Activated CD4-positive, alpha-beta T cell treated with anti-CD3 and anti-CD28 coated beads, Interleukin-2, amount 50 U/mL, for 16 hours (primary cell): Measurements from ENCODE around the gene GLE1.
"Not testable (repeated sequence)": the region's sequence is repeated elsewhere in the genome, so short reads cannot be mapped to it uniquely, and the experiment has no call there.

ENCODE experiments used
- DNase-seq: peaks from one replicate; pipeline ENCODE4 v3.0.0-alpha.2; 2020

The GLE1 gene

DNA sequence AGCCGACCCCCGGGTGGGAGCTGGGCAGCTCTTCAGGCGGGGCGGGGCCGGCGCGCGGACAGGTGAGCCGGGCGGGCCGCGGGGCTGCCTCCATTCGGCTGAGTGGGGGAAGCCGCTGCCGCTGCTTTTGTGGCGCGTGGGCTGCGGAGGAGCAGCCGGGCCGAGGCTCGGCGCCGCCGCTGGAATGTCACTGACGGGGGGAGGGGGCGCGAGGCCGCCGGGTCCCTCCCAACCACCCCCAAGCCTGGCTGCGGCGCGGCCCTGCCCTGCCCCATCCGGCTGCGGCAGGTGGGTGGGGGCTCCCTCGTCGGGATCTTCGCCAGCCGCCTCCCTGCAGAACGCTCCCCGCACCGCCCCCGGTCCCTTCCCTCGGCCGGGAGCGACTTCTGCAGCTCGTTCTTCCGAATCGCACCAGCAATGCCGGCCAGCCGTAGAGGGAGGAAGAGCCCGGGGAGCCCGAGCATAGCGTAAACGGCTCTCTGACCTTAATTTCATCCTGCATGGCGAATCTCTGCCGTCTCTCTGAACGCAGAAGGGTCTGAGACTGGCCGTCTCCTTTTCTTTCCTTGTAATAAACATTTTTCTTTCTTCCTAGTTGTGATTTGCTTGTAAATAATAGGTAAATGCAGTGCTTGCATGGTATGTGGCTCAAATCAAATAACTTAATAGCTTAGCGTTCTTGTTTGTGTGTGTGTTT lies 48.4 kb downstream of the GLE1 start:
- DNase-seq: peak; percentile 45

- DNase-seq: no peak
Observed at GRCh38 chr9:128553728-128554127, 49.2 kb downstream of the GLE1 start.

DNA sequence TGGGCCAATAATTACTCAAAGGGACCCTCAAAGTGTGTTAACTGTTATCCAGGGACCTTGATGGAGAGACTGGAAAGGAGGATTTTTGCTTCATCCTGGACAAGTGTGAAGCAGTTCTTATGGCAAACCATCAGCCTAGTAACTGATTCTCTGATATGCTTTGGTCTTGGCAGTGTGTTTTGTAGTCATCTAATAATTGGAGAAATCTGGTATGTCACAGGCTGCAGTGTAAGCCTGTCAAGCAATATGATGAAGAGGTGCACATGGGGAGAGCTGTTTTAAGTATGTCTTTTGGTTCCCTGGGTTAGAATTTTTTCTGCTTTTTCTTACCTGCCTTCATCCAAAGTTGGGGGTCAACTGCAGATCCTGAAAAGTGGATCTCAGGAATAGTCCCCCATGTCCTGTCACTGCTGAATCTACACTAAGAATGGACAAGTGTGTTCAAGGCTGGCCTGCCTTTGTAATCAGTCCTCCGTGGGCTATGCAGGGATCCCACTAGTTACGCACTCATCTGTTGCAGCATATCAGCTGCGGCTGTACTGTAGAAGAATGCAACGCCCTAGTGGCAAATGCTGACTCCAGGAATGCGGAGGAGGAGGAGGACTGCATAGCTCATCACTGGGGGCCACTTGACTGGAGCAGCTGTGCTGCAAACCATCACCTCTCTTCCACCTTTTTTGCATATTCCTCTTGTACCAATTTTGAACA lies 49.8 kb downstream of the GLE1 start:
- DNase-seq: no peak

- DNase-seq: no peak
Observed at GRCh38 chr9:128555180-128555721, 50.7 kb downstream of the GLE1 start.

GRCh38 chr9:128556276-128556675 lies 51.8 kb downstream of the GLE1 start:
- no peak for DNase-seq

GRCh38 chr9:128556926-128557634 lies 52.6 kb downstream of the GLE1 start:
- DNase-seq: no peak

DNA sequence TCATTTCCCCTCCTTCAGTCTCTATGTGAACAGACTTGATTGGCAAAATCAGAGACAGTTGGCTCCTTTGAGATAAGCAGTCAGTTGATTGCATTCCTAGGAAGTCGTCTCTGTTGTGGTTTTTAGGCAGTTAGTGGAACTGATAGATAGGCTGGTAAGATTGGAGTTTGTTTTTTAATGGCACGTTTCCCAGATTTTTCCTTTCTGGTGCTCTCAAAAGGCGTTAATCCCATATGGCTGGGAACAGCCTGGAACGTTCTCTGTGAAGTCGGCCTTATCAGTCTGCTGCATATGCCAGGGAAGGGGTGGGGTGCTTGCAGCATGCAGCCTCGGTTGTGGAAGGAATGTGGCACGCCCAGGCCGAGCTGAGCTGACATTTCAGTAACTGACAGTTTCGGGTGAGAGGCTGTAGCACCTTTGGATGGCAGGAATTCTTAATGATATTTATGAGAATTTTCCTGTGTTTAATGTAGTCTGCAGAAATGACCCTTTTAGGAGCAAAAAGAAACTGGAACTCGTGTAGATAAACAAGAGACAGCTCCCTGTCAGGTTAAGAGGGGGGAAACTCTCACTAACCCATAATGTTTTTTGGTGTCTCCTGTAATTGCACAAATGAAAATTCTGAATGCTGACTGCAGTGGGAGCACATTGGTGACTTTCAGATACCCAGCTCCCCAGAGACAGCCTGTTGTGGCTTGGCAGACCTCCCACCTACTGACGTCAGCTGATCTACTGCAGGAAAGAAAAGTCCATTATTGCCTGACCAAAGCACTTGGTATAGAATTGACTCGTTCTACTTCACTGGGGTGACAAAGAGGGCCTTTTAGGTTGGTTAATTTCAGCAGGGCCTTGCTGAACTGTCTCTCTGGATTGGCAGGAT lies 54.2 kb downstream of the GLE1 start:
- peak; percentile 64 for DNase-seq

- no peak for DNase-seq
Observed at GRCh38 chr9:128565578-128565977, 61.1 kb downstream of the GLE1 start.

DNA sequence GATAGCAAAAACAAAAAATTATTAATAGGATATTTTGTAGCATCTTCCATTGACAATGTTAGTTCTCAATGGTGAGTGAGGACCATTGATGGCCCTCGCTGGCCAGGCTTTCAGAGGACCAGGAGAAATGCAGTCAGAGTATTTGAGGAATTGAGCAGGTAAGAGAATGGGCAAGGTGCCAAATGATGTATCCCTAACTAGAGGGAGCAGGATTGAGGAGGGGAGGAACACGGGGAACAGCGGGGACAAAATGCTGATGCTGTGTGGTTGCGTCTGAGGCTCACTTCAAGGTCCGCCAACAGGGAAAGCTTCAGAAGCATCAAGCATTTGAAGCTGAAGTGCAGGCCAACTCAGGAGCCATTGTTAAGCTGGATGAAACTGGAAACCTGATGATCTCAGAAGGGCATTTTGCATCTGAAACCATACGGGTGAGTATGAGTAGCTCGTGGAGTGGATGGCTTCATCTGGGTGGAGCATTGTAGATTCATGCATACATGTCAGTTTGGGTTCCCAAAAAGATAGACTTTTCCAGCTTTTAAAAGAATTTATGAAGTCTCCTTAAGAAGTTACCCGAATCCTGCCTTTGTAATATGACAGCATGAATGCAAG lies 64.1 kb downstream of the GLE1 start:
- DNase-seq: no peak

DNA sequence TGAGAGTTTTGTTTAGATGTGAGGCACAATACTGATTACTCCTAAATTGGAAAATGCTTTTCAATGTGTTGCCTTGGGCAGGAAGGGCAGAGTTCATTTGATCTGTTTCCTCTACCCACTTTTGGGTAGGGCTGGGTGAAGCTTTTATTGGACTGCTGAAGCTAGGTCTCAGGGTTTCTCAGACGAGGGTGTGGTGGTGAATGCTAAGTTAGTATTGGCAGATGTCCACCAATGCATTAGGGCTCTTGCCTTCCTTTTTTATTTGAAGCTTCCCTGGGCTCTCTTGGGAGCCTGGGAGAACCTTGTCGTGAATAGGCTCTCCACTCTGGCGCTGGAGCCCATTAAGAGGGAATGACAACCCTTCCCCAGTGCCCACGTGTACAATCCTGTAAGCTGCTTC lies 71.0 kb downstream of the GLE1 start:
- no peak for DNase-seq

DNA sequence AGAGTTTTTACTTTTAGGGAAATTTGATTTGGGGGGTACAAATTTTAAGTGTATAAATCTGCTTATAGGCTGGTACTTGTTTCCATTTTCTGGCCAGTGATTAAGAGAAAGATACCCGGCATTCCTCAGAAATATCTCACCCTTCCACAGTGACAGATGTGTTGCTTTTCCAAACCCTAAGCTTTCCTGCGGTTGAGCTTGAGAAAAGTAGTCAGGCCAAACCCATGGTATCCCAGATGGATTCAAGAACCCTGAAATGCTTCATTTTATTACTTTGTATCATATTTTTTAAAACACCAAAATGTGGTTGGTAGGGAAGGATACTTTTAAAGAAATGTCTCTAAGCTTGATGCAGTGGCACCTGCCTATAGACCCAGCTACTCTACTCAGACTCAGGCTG lies 71.4 kb downstream of the GLE1 start:
- no peak for DNase-seq

DNA sequence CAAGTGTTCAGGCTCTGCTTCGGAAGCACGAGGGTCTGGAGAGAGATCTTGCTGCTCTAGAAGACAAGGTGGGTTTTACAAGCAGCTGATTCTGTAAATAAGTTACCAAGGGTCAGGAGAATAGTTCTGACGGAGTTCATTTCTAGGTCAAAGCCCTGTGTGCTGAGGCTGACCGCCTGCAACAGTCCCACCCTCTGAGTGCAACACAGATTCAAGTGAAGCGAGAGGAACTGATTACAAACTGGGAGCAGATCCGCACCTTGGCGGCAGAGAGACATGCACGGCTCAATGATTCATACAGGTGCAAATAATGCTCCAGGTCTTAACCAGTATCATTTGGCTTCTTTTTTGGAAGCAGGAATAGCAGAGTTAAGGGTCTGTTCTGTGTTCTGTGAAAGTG lies 72.7 kb downstream of the GLE1 start:
- no peak for DNase-seq

- no peak for DNase-seq
Observed at GRCh38 chr9:128579194-128579593, 74.7 kb downstream of the GLE1 start.

DNA sequence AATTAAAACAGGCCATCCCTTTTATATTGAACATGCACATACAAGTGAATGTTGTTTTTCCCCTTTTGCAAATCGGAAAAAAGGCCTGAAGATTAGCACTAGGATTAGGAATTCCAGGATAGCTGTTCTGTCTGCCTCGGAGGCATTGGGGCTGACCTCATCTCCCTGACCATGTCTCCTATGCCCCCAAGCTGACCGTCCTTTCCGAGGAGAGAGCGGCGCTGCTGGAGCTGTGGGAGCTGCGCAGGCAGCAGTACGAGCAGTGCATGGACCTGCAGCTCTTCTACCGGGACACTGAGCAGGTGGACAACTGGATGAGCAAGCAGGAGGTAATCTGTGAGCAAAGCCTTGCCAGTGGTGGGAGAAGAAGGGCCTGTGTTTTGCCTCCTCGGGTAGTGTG lies 76.2 kb downstream of the GLE1 start:
- DNase-seq: no peak

DNA sequence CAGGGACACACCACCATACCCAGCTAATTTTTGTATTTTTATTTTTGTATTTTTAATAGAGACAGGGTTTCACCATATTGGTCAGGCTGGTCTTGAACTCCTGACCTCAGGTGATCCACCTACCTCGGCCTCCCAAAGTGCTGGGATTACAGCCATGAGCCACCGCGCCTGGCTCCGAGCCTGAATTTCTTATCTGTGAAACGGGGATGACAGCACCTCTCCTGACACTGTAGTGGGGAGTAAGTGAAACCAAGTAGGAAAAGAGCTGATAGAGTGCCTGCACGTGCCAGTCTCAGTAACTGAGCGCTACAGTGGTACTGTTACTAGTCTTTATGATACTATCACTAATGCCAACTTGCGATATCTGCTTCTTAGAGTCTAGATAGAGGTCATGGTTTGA lies 80.6 kb downstream of the GLE1 start:
- not testable (repeated sequence) for DNase-seq

GRCh38 chr9:128586934-128587333 lies 82.4 kb downstream of the GLE1 start:
- DNase-seq: peak; percentile 7

GRCh38 chr9:128587453-128587852 lies 82.9 kb downstream of the GLE1 start:
- peak; percentile 82 for DNase-seq

DNA sequence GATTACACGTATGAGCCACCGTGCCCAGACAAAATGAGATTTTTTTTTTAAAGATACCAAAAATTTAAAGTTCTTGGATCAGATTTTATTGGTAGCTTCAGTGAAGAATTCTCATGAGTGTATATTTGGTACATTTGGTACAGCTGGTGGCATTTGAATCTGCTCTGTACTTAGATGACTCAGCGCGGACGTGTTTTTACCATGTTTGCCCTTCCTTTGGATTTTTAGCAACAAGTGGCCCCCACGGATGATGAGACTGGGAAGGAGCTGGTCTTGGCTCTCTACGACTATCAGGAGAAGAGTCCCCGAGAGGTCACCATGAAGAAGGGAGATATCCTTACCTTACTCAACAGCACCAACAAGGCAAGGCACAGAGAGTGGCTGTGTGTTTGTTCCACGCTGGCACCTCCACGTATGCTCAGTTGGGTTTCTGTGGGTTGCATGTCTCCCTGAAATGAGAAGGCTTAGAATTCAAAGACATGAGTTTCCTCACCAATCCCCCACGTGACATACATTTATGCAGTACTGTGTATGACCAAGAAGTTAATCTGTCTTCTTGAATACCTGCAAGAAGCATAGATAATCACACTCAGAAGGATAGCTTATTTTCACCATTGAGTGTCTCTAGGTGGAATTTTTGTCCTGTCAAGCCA lies 84.2 kb downstream of the GLE1 start:
- DNase-seq: no peak
